ENCODE measurements around the gene SNED1.

Gene SNED1

GRCh38 chr2:241033336-241033987 is 35.0 kb downstream of the SNED1 start:
- Histone ChIP-seq H3K79me2 (ENCODE audit: insufficient read depth, low read length) (no peaks in the 10 kb centered on the region), H3K36me3 (ENCODE audit: insufficient read depth, low read length) (no peaks in the 10 kb centered on the region), H2AFZ (ENCODE audit: low read depth, low read length) (no peak overlapping the region), H3K27ac (ENCODE audit: low read length) (no peak overlapping the region), H3K4me2 (ENCODE audit: insufficient read depth, low read length) (no peak overlapping the region), H3K4me3 (ENCODE audit: low read depth in 1 of 2, low read length in 2 of 2) (no peak overlapping the region), H3K4me1 (ENCODE audit: insufficient read depth, low read length) (no peaks in the 10 kb centered on the region), H3K27me3 (ENCODE audit: insufficient read depth, low read length, poor library complexity) (no peaks in the 10 kb centered on the region), H3K9me3 (ENCODE audit: insufficient read depth, low read length, severe bottlenecking) (no peaks in the 10 kb centered on the region), H3K9ac (ENCODE audit: low read depth, low read length) (no peak overlapping the region), H4K20me1 (ENCODE audit: insufficient read depth, low read length) (no peaks in the 10 kb centered on the region; the same call in 1 of the 2 replicates)
- no peak for ATAC-seq (ENCODE audit: insufficient read depth, low read depth)
- no peak for DNase-seq
- TF ChIP-seq, protein P1, sequence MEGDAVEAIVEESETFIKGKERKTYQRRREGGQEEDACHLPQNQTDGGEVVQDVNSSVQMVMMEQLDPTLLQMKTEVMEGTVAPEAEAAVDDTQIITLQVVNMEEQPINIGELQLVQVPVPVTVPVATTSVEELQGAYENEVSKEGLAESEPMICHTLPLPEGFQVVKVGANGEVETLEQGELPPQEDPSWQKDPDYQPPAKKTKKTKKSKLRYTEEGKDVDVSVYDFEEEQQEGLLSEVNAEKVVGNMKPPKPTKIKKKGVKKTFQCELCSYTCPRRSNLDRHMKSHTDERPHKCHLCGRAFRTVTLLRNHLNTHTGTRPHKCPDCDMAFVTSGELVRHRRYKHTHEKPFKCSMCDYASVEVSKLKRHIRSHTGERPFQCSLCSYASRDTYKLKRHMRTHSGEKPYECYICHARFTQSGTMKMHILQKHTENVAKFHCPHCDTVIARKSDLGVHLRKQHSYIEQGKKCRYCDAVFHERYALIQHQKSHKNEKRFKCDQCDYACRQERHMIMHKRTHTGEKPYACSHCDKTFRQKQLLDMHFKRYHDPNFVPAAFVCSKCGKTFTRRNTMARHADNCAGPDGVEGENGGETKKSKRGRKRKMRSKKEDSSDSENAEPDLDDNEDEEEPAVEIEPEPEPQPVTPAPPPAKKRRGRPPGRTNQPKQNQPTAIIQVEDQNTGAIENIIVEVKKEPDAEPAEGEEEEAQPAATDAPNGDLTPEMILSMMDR (IDR thresholded peaks at IDR 0.05; ENCODE audit: borderline replicate concordance, extremely low read depth, low read length, poor library complexity, severe bottlenecking): no peak
- TF ChIP-seq EZH2 (IDR thresholded peaks at IDR 0.05; ENCODE audit: borderline replicate concordance, low read depth, low read length, severe bottlenecking): no peak

- Histone ChIP-seq H3K9me3 (ENCODE audit: insufficient read depth, low read length, severe bottlenecking) (no peaks in the 10 kb centered on the region), H3K36me3 (ENCODE audit: insufficient read depth, low read length) (no peaks in the 10 kb centered on the region), H3K79me2 (ENCODE audit: insufficient read depth, low read length) (no peaks in the 10 kb centered on the region), H2AFZ (ENCODE audit: low read depth, low read length) (no peak overlapping the region), H3K4me2 (ENCODE audit: insufficient read depth, low read length) (no peak overlapping the region), H3K4me1 (ENCODE audit: insufficient read depth, low read length) (no peaks in the 10 kb centered on the region), H4K20me1 (ENCODE audit: insufficient read depth, low read length) (no peaks in the 10 kb centered on the region; the same call in 1 of the 2 replicates), H3K9ac (ENCODE audit: low read depth, low read length) (no peak overlapping the region), H3K27me3 (ENCODE audit: insufficient read depth, low read length, poor library complexity) (no peaks in the 10 kb centered on the region), H3K27ac (ENCODE audit: low read length) (no peak overlapping the region), H3K4me3 (ENCODE audit: low read depth in 1 of 2, low read length in 2 of 2) (no peak overlapping the region)
- ATAC-seq (ENCODE audit: insufficient read depth, low read depth) (no peak), DNase-seq (no peak)
- no peak for TF ChIP-seq EZH2 (IDR thresholded peaks at IDR 0.05; ENCODE audit: borderline replicate concordance, low read depth, low read length, severe bottlenecking)
Observed at GRCh38 chr2:241033994-241034393, 35.6 kb downstream of the SNED1 start.

- Histone ChIP-seq H3K4me1 (ENCODE audit: insufficient read depth, low read length) (no peaks in the 10 kb centered on the region), H3K27me3 (ENCODE audit: insufficient read depth, low read length, poor library complexity) (no peaks in the 10 kb centered on the region), H4K20me1 (ENCODE audit: insufficient read depth, low read length) (no peaks in the 10 kb centered on the region; the same call in 1 of the 2 replicates), H3K27ac (ENCODE audit: low read length) (no peak overlapping the region), H3K9ac (ENCODE audit: low read depth, low read length) (no peak overlapping the region), H3K79me2 (ENCODE audit: insufficient read depth, low read length) (no peaks in the 10 kb centered on the region), H3K4me2 (ENCODE audit: insufficient read depth, low read length) (no peak overlapping the region), H3K9me3 (ENCODE audit: insufficient read depth, low read length, severe bottlenecking) (no peaks in the 10 kb centered on the region), H3K36me3 (ENCODE audit: insufficient read depth, low read length) (no peaks in the 10 kb centered on the region), H2AFZ (ENCODE audit: low read depth, low read length) (no peak overlapping the region), H3K4me3 (ENCODE audit: low read depth in 1 of 2, low read length in 2 of 2) (no peak overlapping the region)
- TF ChIP-seq, protein P1 (IDR thresholded peaks at IDR 0.05; ENCODE audit: borderline replicate concordance, extremely low read depth, low read length, poor library complexity, severe bottlenecking): no peak
- no peak for TF ChIP-seq EZH2 (IDR thresholded peaks at IDR 0.05; ENCODE audit: borderline replicate concordance, low read depth, low read length, severe bottlenecking)
- no peak for DNase-seq
- no peak for ATAC-seq (ENCODE audit: insufficient read depth, low read depth)
Observed at GRCh38 chr2:241034490-241035141, 36.2 kb downstream of the SNED1 start.

DNA sequence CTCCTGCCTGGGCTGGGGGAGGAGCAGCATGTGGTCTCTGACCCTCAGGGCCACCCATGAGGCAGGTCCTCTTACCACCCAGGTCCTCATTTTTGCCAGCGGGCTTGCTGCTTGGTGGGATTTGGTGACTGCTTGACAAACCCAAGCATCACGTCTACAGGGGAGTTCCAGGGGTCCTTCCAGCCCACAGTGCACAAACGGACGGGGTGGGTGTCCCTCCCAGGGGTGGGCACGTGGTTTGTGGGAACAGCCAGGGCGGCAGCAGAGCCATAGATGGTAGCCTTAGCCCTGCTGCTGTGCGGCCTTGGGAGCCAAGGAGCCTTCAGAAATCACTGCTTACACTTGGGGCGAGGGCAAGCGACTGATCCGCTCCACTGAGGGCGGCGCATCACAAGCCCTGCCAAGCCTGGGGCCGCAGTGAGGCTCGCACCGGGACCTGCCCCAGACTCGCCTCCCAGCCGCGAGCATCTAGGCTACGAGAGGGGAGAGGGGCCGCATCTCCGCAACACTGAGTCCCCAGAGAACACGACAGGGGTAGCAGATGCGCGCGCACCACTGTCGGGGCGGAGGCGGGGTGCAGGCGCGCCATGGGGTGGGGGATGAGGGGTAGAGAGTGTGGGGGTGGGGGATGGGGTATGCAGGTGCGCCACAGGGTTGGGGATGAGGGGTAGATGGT is 36.9 kb downstream of the SNED1 start:
- Histone ChIP-seq H3K36me3 (ENCODE audit: insufficient read depth, low read length) (no peaks in the 10 kb centered on the region), H4K20me1 (ENCODE audit: insufficient read depth, low read length) (no peaks in the 10 kb centered on the region; the same call in 1 of the 2 replicates), H3K27me3 (ENCODE audit: insufficient read depth, low read length, poor library complexity) (no peaks in the 10 kb centered on the region), H3K4me3 (ENCODE audit: low read depth in 1 of 2, low read length in 2 of 2) (no peak overlapping the region), H3K9ac (ENCODE audit: low read depth, low read length) (no peak overlapping the region), H3K27ac (ENCODE audit: low read length) (no peak overlapping the region), H3K4me2 (ENCODE audit: insufficient read depth, low read length) (no peak overlapping the region), H3K9me3 (ENCODE audit: insufficient read depth, low read length, severe bottlenecking) (no peaks in the 10 kb centered on the region), H3K4me1 (ENCODE audit: insufficient read depth, low read length) (no peaks in the 10 kb centered on the region), H3K79me2 (ENCODE audit: insufficient read depth, low read length) (no peaks in the 10 kb centered on the region), H2AFZ (ENCODE audit: low read depth, low read length) (no peak overlapping the region)
- ATAC-seq (ENCODE audit: insufficient read depth, low read depth) (no peak), DNase-seq (no peak)
- TF ChIP-seq, protein P1 (IDR thresholded peaks at IDR 0.05; ENCODE audit: borderline replicate concordance, extremely low read depth, low read length, poor library complexity, severe bottlenecking): no peak
- no peak for TF ChIP-seq EZH2 (IDR thresholded peaks at IDR 0.05; ENCODE audit: borderline replicate concordance, low read depth, low read length, severe bottlenecking)
